Measurements from ENCODE around the gene SMURF2.

DNA sequence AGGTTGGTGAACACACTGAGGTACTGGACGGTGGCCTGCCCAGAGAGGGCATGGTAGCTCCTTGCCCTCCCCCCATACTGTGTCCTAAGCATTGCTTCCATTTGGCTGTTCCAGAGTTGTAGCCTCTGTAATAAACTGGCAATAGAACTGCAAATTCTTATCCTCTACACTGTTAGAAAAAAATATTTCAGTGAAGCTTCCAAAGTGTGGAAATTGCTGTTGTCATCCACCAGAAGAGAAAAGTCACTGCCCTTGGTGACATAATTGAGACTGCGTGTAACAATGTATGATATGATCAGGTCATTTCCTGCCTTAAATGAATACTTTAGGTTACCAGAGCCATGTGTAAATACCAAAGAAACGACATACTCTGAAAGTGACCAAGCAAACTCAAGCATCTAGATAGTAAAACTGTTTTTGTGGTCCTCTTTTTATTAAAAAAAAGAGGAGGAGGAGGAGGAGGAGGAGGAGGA, 89.4 kb downstream of the SMURF2 start:
- no peak for TF ChIP-seq YY1 (IDR thresholded peaks at IDR 0.05; ENCODE audit: insufficient read depth, insufficient read length)
- no peak for TF ChIP-seq SUZ12 (IDR thresholded peaks at IDR 0.05; ENCODE audit: extremely low read depth, insufficient read depth, insufficient read length)
- no peak for TF ChIP-seq ZNF274 (IDR thresholded peaks at IDR 0.05; ENCODE audit: low read depth, low read length)

All from NT2/D1 (cell line).